ENCODE measurements around the gene PDXP. TPM values are rescaled to one million over a fixed set of nuclear protein-coding genes. Genes with fewer than 3 reads are reported as not detected.
A peak's percentile ranks its signal among the peaks of the same experiment; 100 is the strongest.

Gene PDXP
- total RNA-seq, 1 experiment from 2014 or later: 10.9 TPM

DNA sequence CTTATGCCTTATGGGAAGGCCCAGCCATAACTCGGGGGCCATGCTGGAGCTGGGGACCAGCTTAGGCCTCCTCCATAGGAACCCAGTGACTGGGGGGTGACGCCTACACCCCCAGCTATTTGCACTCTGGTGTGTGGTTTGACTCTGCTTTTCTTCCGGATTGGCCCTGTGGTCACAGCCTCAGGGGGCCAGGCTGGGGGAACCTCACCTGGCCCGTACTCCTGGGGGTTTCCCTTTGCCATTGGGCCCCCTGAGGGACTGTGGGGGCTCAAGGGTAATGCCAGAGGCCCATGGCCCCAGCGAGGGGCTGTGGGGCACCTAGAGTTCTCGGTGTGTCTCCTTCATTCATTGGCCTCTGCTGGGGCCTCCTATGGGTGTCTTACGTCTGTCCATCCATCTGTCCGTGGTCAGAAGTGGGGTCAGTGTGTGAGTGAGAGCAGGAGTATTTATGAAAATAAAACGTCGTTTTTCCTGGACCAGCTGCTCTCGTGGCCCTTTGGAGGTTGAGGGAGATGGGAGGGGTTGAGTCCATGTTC, 25.4 kb upstream of the PDXP start:
- DNase-seq: no peak
- H2AFZ ChIP-seq: no peak overlapping the region
- POLR2A ChIA-PET (ENCODE audit: unreplicated experiment): interaction anchor here (0.5 kb wide), 1 partner anchor 73 kb away, joined by 14 read pairs; the partner anchor contains the start of gene CDC42EP1
- no peaks in the 10 kb centered on the region for H4K20me1 ChIP-seq (ENCODE audit: insufficient read depth)
- intact Hi-C loops (cut with micrococcal nuclease; ENCODE audit: unreplicated experiment): no loop called here
- no peaks in the 10 kb centered on the region for H3K36me3 ChIP-seq (ENCODE audit: low read depth)
- H3F3A ChIP-seq (ENCODE audit: insufficient read depth, low read depth): peaks cover 30% of the 10 kb centered on the region; the same call in 1 of the 2 replicates
- no peaks in the 10 kb centered on the region for H3K9me3 ChIP-seq (ENCODE audit: insufficient read depth, low read depth)
- no peaks in the 10 kb centered on the region for H3K27me3 ChIP-seq (ENCODE audit: insufficient read depth, low read depth)
- H3K79me2 ChIP-seq (ENCODE audit: low read depth): no peaks in the 10 kb centered on the region
- no peak overlapping the region for H3K4me3 ChIP-seq
- no peaks in the 10 kb centered on the region for H3K9me2 ChIP-seq (ENCODE audit: insufficient read depth)
- no TSS peak for BruUV-seq (replicated peaks)
- TF ChIP-seq, protein P1, sequence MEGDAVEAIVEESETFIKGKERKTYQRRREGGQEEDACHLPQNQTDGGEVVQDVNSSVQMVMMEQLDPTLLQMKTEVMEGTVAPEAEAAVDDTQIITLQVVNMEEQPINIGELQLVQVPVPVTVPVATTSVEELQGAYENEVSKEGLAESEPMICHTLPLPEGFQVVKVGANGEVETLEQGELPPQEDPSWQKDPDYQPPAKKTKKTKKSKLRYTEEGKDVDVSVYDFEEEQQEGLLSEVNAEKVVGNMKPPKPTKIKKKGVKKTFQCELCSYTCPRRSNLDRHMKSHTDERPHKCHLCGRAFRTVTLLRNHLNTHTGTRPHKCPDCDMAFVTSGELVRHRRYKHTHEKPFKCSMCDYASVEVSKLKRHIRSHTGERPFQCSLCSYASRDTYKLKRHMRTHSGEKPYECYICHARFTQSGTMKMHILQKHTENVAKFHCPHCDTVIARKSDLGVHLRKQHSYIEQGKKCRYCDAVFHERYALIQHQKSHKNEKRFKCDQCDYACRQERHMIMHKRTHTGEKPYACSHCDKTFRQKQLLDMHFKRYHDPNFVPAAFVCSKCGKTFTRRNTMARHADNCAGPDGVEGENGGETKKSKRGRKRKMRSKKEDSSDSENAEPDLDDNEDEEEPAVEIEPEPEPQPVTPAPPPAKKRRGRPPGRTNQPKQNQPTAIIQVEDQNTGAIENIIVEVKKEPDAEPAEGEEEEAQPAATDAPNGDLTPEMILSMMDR (conservative IDR thresholded peaks at IDR 0.05): no peak
- no peak for TF ChIP-seq EZH2 (IDR thresholded peaks at IDR 0.05; ENCODE audit: low read depth)
- no peaks in the 10 kb centered on the region for H3K4me1 ChIP-seq (replicated peaks; ENCODE audit: insufficient read depth)
- CTCF ChIA-PET: interaction anchor here (0.7 to 2.6 kb wide), 2 partner anchors 10 to 73 kb away, joined by 8 to 17 read pairs; partner anchors contain the start of gene CDC42EP1
- no peak overlapping the region for H3K4me2 ChIP-seq
- no peak overlapping the region for H3K27ac ChIP-seq

DNA sequence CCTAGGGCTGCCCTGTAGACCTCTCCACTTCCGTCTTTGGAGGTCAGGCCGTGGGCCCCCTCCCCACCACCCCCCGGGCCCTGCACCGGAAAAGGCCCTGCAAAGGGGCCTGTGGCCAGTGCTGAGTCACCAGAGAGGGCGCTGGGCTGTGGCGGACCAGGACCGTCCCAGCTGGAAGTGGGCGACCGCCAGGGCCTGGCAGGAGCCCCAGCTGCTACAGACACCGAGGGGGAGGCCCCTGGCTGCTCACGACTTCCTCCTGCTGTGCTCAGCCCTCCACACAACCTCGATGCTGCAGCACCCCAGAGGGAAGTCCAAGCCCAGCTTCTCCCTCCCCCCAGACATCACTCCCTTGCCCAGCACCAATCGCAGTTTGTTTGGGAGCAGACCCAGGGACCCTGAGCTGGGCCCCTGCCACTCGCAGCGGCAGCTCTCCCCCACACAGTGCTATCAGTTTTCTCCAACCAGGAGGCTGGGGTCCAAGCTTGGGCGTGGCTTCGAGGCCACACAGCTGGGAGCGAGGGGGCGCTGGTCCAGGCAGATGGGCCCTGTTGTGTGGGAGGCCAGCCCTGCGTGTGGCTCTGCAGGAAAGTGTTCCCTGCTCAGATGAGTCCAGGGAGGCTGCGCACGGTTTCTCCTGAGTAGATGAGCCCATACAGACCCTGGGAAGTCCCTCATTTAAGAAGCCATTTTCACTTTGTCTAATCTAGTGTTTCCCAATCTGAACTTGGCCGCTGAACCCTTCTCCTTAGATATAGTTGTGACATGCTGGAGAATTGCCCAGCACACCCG, 24.7 kb upstream of the PDXP start:
- TF ChIP-seq EZH2 (IDR thresholded peaks at IDR 0.05; ENCODE audit: low read depth): no peak
- TF ChIP-seq, protein P1 (conservative IDR thresholded peaks at IDR 0.05): no peak
- Histone ChIP-seq H3K4me3 (no peak overlapping the region), H3K9me3 (ENCODE audit: insufficient read depth, low read depth) (no peaks in the 10 kb centered on the region), H3K4me2 (no peak overlapping the region), H3K4me1 (replicated peaks; ENCODE audit: insufficient read depth) (peaks cover 6% of the 10 kb centered on the region), H2AFZ (no peak overlapping the region), H3K27ac (no peak overlapping the region), H4K20me1 (ENCODE audit: insufficient read depth) (no peaks in the 10 kb centered on the region), H3K36me3 (ENCODE audit: low read depth) (no peaks in the 10 kb centered on the region), H3K79me2 (ENCODE audit: low read depth) (no peaks in the 10 kb centered on the region), H3K27me3 (ENCODE audit: insufficient read depth, low read depth) (no peaks in the 10 kb centered on the region), H3K9me2 (ENCODE audit: insufficient read depth) (no peaks in the 10 kb centered on the region), H3F3A (ENCODE audit: insufficient read depth, low read depth) (peaks cover 31% of the 10 kb centered on the region)
- CTCF ChIA-PET: interaction anchor here (0.7 to 2.6 kb wide), 3 partner anchors 9 to 74 kb away, joined by 3 to 17 read pairs (median 8); partner anchors contain the start of gene CDC42EP1
- no TSS peak for BruUV-seq (replicated peaks)
- DNase-seq: peak in 1 of 2 experiments; percentile 50
- intact Hi-C loops (cut with micrococcal nuclease; ENCODE audit: unreplicated experiment): no loop called here
- POLR2A ChIA-PET (ENCODE audit: unreplicated experiment): interaction anchor here (0.5 to 0.7 kb wide), 2 partner anchors 74 to 228 kb away, joined by 14 read pairs; partner anchors contain the start of gene CDC42EP1

DNA sequence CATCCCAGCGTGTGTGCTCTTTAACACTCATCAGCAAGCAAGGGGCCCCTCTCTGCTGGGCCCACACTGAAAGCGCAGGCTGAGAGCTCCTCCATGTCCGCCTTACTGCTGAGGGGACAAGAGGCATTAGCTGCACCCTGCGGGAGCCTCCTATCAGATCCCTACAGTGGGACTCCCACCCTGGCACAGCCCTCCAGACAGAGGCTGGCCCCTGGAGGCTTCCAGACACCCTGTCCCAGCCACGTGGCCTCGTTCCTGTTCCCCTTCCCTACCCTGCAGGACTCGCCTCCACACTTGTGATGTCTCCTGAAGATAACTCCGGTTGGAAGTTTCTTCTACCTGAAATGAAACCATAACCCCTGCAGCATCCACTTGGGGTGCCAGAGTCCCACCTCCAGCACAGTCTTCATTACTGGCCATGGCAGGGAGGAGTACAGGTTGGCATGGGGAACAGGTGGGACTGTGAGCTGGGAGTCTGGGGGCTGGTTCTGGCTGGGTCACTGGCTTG, 24.1 kb upstream of the PDXP start:
- Histone ChIP-seq H3K9me3 (ENCODE audit: insufficient read depth, low read depth) (no peaks in the 10 kb centered on the region), H3K9me2 (ENCODE audit: insufficient read depth) (no peaks in the 10 kb centered on the region), H3K4me3 (no peak overlapping the region), H3K27ac (no peak overlapping the region), H3F3A (ENCODE audit: insufficient read depth, low read depth) (peaks cover 38% of the 10 kb centered on the region), H2AFZ (no peak overlapping the region), H3K36me3 (ENCODE audit: low read depth) (no peaks in the 10 kb centered on the region), H3K27me3 (ENCODE audit: insufficient read depth, low read depth) (no peaks in the 10 kb centered on the region), H3K4me1 (replicated peaks; ENCODE audit: insufficient read depth) (peaks cover 11% of the 10 kb centered on the region), H3K79me2 (ENCODE audit: low read depth) (no peaks in the 10 kb centered on the region), H3K4me2 (no peak overlapping the region), H4K20me1 (ENCODE audit: insufficient read depth) (no peaks in the 10 kb centered on the region)
- CTCF ChIA-PET: interaction anchor here (1.0 to 2.6 kb wide), 3 partner anchors 9 to 29 kb away, joined by 3 to 17 read pairs (median 3); no protein-coding TSS in a partner anchor
- no TSS peak for BruUV-seq (replicated peaks)
- POLR2A ChIA-PET (ENCODE audit: unreplicated experiment): no interaction called here
- DNase-seq: no peak
- intact Hi-C loops (cut with micrococcal nuclease; ENCODE audit: unreplicated experiment): no loop called here
- TF ChIP-seq, protein P1 (conservative IDR thresholded peaks at IDR 0.05): peak; percentile 39; the same call in 1 of the 2 replicates
- TF ChIP-seq EZH2 (IDR thresholded peaks at IDR 0.05; ENCODE audit: low read depth): no peak

Data from PC-9 (cell line).